ENCODE results near the gene TRIP6. TPM values are rescaled to one million over a fixed set of nuclear protein-coding genes. Genes with fewer than 3 reads are reported as not detected.

TRIP6 gene
- total RNA-seq, 1 donor from 2014 or later: 52.1 TPM

GRCh38 chr7:100893318-100893895 lies 26.2 kb downstream of the TRIP6 start:
- intact Hi-C loops (cut with DNase I): no loop called here
- no peaks in the 10 kb centered on the region for H3K9me3 ChIP-seq
- no peak for TF ChIP-seq POLR2AphosphoS5 (IDR thresholded peaks at IDR 0.05; ENCODE audit: insufficient read depth in 1 of 2, low read depth in 1 of 2)
- no peak for TF ChIP-seq CTCF (IDR thresholded peaks at IDR 0.05)
- no peak for TF ChIP-seq POLR2A (IDR thresholded peaks at IDR 0.05)
- no peak overlapping the region for H3K4me3 ChIP-seq
- no peaks in the 10 kb centered on the region for H3K36me3 ChIP-seq
- H3K4me1 ChIP-seq: peaks cover 47% of the 10 kb centered on the region
- H3K27ac ChIP-seq: no peak overlapping the region
- no peak for DNase-seq (ENCODE audit: extremely low spot score in 2 of 2)
- H3K27me3 ChIP-seq: no peaks in the 10 kb centered on the region

DNA sequence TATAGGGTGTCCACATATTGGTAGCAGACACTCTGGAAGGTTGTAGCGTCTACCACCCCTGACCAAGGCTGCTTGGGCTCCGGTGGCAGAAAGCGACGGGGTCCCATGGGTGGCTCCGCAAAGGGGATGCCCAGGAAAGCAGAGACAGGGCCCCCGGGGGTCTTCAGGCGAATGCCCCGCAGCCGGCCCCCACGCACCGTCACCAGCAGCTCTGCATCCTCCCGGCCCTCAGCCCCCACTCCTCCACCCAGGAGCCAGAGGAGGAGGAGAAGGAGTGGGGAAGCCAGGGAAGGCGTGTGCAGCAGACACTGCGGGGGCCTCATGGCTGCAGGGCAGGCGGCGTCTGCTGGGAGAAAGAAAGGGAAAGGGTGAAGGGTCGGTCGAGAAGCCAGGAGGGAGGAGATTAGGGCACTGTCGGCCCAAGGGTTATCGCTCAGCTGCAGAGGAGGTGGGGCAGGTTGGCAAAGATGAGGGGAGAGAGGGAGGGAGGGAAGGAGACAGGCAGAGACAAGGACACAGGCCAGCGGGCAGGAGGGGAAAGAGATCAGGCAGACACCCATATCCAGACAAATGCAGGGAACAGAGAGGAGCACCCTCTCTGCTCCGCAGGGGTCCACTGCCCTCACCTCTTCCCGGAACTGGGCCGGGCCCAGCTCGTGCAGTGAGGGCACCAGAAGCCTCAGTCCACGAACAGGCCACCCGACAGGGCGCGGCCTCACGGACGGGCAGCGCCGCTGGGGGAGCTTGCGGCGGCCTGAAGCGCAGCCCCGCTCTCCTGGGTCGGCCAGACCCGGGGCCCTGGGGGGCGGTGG lies 26.9 kb downstream of the TRIP6 start:
- Histone ChIP-seq H3K27me3 (no peaks in the 10 kb centered on the region), H3K9me3 (no peaks in the 10 kb centered on the region), H3K4me3 (peak overlapping the region; percentile 47 to 51), H3K36me3 (no peaks in the 10 kb centered on the region), H3K4me1 (peaks cover 40% of the 10 kb centered on the region), H3K27ac (no peak overlapping the region)
- DNase-seq (ENCODE audit: extremely low spot score in 2 of 2): no peak
- no peak for TF ChIP-seq POLR2A (IDR thresholded peaks at IDR 0.05)
- no peak for TF ChIP-seq CTCF (IDR thresholded peaks at IDR 0.05)
- TF ChIP-seq POLR2AphosphoS5 (IDR thresholded peaks at IDR 0.05; ENCODE audit: insufficient read depth in 1 of 2, low read depth in 1 of 2): no peak
- intact Hi-C loops (cut with DNase I): no loop called here

- no peak for DNase-seq (ENCODE audit: extremely low spot score in 2 of 2)
- TF ChIP-seq POLR2A (IDR thresholded peaks at IDR 0.05): no peak
- no peak for TF ChIP-seq POLR2AphosphoS5 (IDR thresholded peaks at IDR 0.05; ENCODE audit: insufficient read depth in 1 of 2, low read depth in 1 of 2)
- peak; percentile 66 to 89 (median 74) for TF ChIP-seq CTCF (IDR thresholded peaks at IDR 0.05)
- Histone ChIP-seq H3K27me3 (no peaks in the 10 kb centered on the region), H3K27ac (peak overlapping the region; percentile 25), H3K4me3 (peak overlapping the region; percentile 47 to 51), H3K4me1 (peaks cover 38% of the 10 kb centered on the region), H3K36me3 (no peaks in the 10 kb centered on the region), H3K9me3 (no peaks in the 10 kb centered on the region)
- intact Hi-C loops (cut with DNase I): loop anchor here (5.0 kb wide), 2 partner anchors 162 to 182 kb away; no protein-coding TSS in a partner anchor
Observed at GRCh38 chr7:100894860-100895700, 27.9 kb downstream of the TRIP6 start.

- Histone ChIP-seq H3K27ac (peak within 1 kb of the TSS; percentile 25), H3K4me1 (peaks cover 33% of the 10 kb centered on the region), H3K27me3 (no peaks in the 10 kb centered on the region), H3K4me3 (peak within 1 kb of the TSS; percentile 47 to 51), H3K9me3 (no peaks in the 10 kb centered on the region), H3K36me3 (no peaks in the 10 kb centered on the region)
- DNase-seq (ENCODE audit: extremely low spot score in 2 of 2): no peak
- TF ChIP-seq POLR2AphosphoS5 (IDR thresholded peaks at IDR 0.05; ENCODE audit: insufficient read depth in 1 of 2, low read depth in 1 of 2) (no peak), CTCF (IDR thresholded peaks at IDR 0.05) (no peak), POLR2A (IDR thresholded peaks at IDR 0.05) (no peak)
- intact Hi-C loops (cut with DNase I): loop anchor here (5.0 kb wide), 2 partner anchors 162 to 182 kb away; no protein-coding TSS in a partner anchor
Observed at GRCh38 chr7:100895701-100895955, 28.4 kb downstream of the TRIP6 start, which contains the start of gene ACHE. TSS of gene ACHE (minus strand) at chr7:100895888. CDS start at chr7:100894232, 1,656 bp downstream.

Data from vagina (tissue), 2 donors.